BJ (cell line): Measurements from ENCODE around the gene NMT1. TPM values are rescaled to one million over a fixed set of nuclear protein-coding genes. Genes with fewer than 3 reads are reported as not detected.
A peak's percentile ranks its signal among the peaks of the same experiment; 100 is the strongest.

ENCODE experiments used
- CTCF ChIA-PET: fragments of 350-600 bp; formaldehyde crosslinking; extraction: SDS; loops from one replicate; lab custom pipeline; 2021; ENCODE audit warnings: antibody characterized with exemption, inconsistent platforms; lab: Yijun Ruan, JAX
- POLR2A ChIA-PET: fragments of 300-600 bp; sonication (Branson Sonifier 250); formaldehyde crosslinking; extraction: SDS; loops from one replicate; lab custom pipeline; 2021; ENCODE audit warnings: antibody characterized with exemption; lab: Charles Lee
- DNase-seq: peaks from one replicate; pipeline ENCODE4 v3.0.0-alpha.2; 2011; ENCODE audit warnings: low read depth
- H3K27me3 ChIP-seq: 2 replicates; pipeline ENCODE4 v1.6.0; 2011; ENCODE audit warnings: low read length; ENCODE audit not compliant: control insufficient read depth, insufficient read depth
- H3K36me3 ChIP-seq: 2 replicates; pipeline ENCODE4 v1.5.1; 2011; ENCODE audit warnings: low read length; ENCODE audit not compliant: control insufficient read depth, insufficient read depth
- H3K4me3 ChIP-seq: 2 replicates; pipeline ENCODE4 v1.5.1; 2011; ENCODE audit warnings: low read depth, mild to moderate bottlenecking, control low read depth, low read length
- CTCF ChIP-seq: IDR thresholded peaks from 2 replicates; pipeline ENCODE4 v1.5.1; 2011; ENCODE audit warnings: low read depth, mild to moderate bottlenecking, control low read depth, inconsistent platforms, low read length, moderate library complexity; ENCODE audit not compliant: insufficient read depth
- polyA plus RNA-seq: library from polyadenylated mRNA; depleted of rRNA; stranded (reverse); fragments of >200 nt; gene quantifications from 2 replicates; pipeline ENCODE4 v1.2.3, GENCODE V29; 2011

NMT1 gene
- polyA plus RNA-seq, 1 experiment: 62.5 TPM

- Histone ChIP-seq H3K36me3 (no peaks in the 10 kb centered on the region; the same call in 1 of the 2 replicates), H3K27me3 (no peaks in the 10 kb centered on the region), H3K4me3 (no peak overlapping the region)
- ChIA-PET POLR2A (no interaction called here), CTCF (interaction anchor here (0.7 to 1.2 kb wide), 5 partner anchors 12 to 123 kb away, joined by 3 to 4 read pairs (median 3); no protein-coding TSS in a partner anchor)
- TF ChIP-seq CTCF: no peak
- no peak for DNase-seq
These were observed 17.1 kb upstream of the NMT1 start for GRCh38 chr17:45043813-45044540.

GRCh38 chr17:45046537-45047125, 14.5 kb upstream of the NMT1 start:
- ChIA-PET POLR2A (no interaction called here), CTCF (interaction anchor here (0.9 to 1.3 kb wide), 2 partner anchors 52 to 151 kb away, joined by 3 read pairs; no protein-coding TSS in a partner anchor)
- DNase-seq: no peak
- TF ChIP-seq CTCF: no peak
- Histone ChIP-seq H3K27me3 (no peaks in the 10 kb centered on the region), H3K4me3 (no peak overlapping the region), H3K36me3 (no peaks in the 10 kb centered on the region; the same call in 1 of the 2 replicates)

- POLR2A ChIA-PET: interaction anchor here (0.6 kb wide), 2 partner anchors 12 to 80 kb away, joined by 4 to 5 read pairs; partner anchors contain the start of gene NMT1
- no peaks in the 10 kb centered on the region for H3K27me3 ChIP-seq
- TF ChIP-seq CTCF: peak; percentile 22; the same call in 1 of the 2 replicates
- CTCF ChIA-PET: interaction anchor here (0.6 to 2.0 kb wide), 10 partner anchors 9 to 129 kb away, joined by 3 to 6 read pairs (median 3); no protein-coding TSS in a partner anchor
- H3K4me3 ChIP-seq: no peak overlapping the region
- DNase-seq: no peak
- H3K36me3 ChIP-seq: no peaks in the 10 kb centered on the region
These were observed 12.1 kb upstream of the NMT1 start for GRCh38 chr17:45048795-45049563.

- H3K27me3 ChIP-seq: no peaks in the 10 kb centered on the region
- CTCF ChIA-PET: interaction anchor here (0.6 to 1.6 kb wide), 8 partner anchors 11 to 99 kb away, joined by 3 to 6 read pairs (median 4); partner anchors contain the start of gene ACBD4
- POLR2A ChIA-PET: no interaction called here
- TF ChIP-seq CTCF: no peak
- no peak for DNase-seq
- peak overlapping the region; percentile 67 for H3K4me3 ChIP-seq
- no peaks in the 10 kb centered on the region for H3K36me3 ChIP-seq
These were observed 10.5 kb upstream of the NMT1 start for GRCh38 chr17:45050481-45051059.
